Naive thymus-derived CD4-positive, alpha-beta T cell (primary cell): Measurements from ENCODE around the gene GNG12. TPM values are rescaled to one million over a fixed set of nuclear protein-coding genes. Genes with fewer than 3 reads are reported as not detected.

Experiments used
- ATAC-seq: fragments of 150-1000 bp; cut with Tn5 transposase; 2 replicates; pipeline ENCODE4 v1.10.0; 2021; ENCODE audit warnings: mild to moderate bottlenecking, moderate library complexity
- CTCF ChIA-PET: fragments of 350-600 bp; sonication (Branson Sonifier 250); formaldehyde crosslinking; loops from one replicate; lab custom pipeline; 2021; ENCODE audit warnings: antibody characterized with exemption; lab: Charles Lee
- POLR2A ChIA-PET: fragments of 350-600 bp; sonication (Branson Sonifier 250); formaldehyde crosslinking; loops from one replicate; lab custom pipeline; 2021; ENCODE audit warnings: antibody characterized with exemption, inconsistent platforms; lab: Charles Lee
- DNase-seq, 9 donors: peaks; one replicate each; pipeline versions ENCODE4 v3.0.0 to v3.0.0-alpha.2; 2020 to 2022; ENCODE audit warnings: mixed read lengths in 1 of 9
- H3K27ac ChIP-seq: one replicate; pipeline ENCODE4 v1.7.0; 2013; ENCODE audit warnings: mild to moderate bottlenecking, low read depth, low read length, moderate library complexity
- H3K27me3 ChIP-seq, 2 donors: one replicate each; pipeline ENCODE4 v1.7.0; 2013; ENCODE audit warnings: low read length in 2 of 2, mild to moderate bottlenecking in 2 of 2, moderate library complexity in 2 of 2; ENCODE audit not compliant: control insufficient read depth in 2 of 2, insufficient read depth in 2 of 2
- H3K36me3 ChIP-seq, 3 experiments: 1 replicate in 2 of 3; 2 replicates in 1 of 3; pipeline ENCODE4 v1.7.0; 2013; ENCODE audit warnings: low read length in 3 of 3, mild to moderate bottlenecking in 3 of 3, moderate library complexity in 1 of 3; ENCODE audit not compliant: insufficient read depth in 3 of 3, control insufficient read depth in 2 of 3
- H3K4me1 ChIP-seq, 2 donors: one replicate each; pipeline ENCODE4 v1.7.0; 2013; ENCODE audit warnings: low read length in 2 of 2, mild to moderate bottlenecking in 2 of 2, moderate library complexity in 1 of 2; ENCODE audit not compliant: control insufficient read depth in 2 of 2, insufficient read depth in 2 of 2
- H3K4me3 ChIP-seq: 2 replicates; pipeline ENCODE4 v1.7.0; 2013; ENCODE audit warnings: mild to moderate bottlenecking, low read length
- H3K9me3 ChIP-seq, 3 experiments: 1 replicate in 2 of 3; 2 replicates in 1 of 3; pipeline ENCODE4 v1.7.0; 2013; ENCODE audit warnings: low read length in 3 of 3; ENCODE audit not compliant: control insufficient read depth in 2 of 3
- H3K27ac Mint-ChIP-seq, 9 donors: one replicate each; pipeline ENCODE4 v1.8.0; 2020 to 2022; ENCODE audit warnings: mixed read lengths in 9 of 9, mild to moderate bottlenecking in 8 of 9, moderate library complexity in 5 of 9, inconsistent platforms in 2 of 9
- H3K27me3 Mint-ChIP-seq, 5 donors: one replicate each; pipeline ENCODE4 v1.8.0; 2021 to 2022; ENCODE audit warnings: mixed read lengths in 5 of 5, mild to moderate bottlenecking in 1 of 5
- H3K36me3 Mint-ChIP-seq, 5 donors: one replicate each; pipeline ENCODE4 v1.8.0; 2020 to 2022; ENCODE audit warnings: mixed read lengths in 5 of 5, mild to moderate bottlenecking in 3 of 5, inconsistent platforms in 1 of 5
- H3K4me1 Mint-ChIP-seq, 7 donors: one replicate each; pipeline ENCODE4 v1.8.0; 2020 to 2022; ENCODE audit warnings: mixed read lengths in 7 of 7, mild to moderate bottlenecking in 3 of 7, inconsistent platforms in 1 of 7
- H3K4me3 Mint-ChIP-seq, 10 donors: one replicate each; pipeline ENCODE4 v1.8.0; 2020 to 2022; ENCODE audit warnings: mild to moderate bottlenecking in 10 of 10, mixed read lengths in 10 of 10, moderate library complexity in 6 of 10, inconsistent platforms in 2 of 10
- H3K9me3 Mint-ChIP-seq, 11 donors: one replicate each; pipeline ENCODE4 v1.8.0; 2020 to 2022; ENCODE audit warnings: mixed read lengths in 11 of 11, mild to moderate bottlenecking in 4 of 11, inconsistent platforms in 1 of 11, moderate library complexity in 1 of 11
- intact Hi-C, 2 donors: fragments of 100-400 bp; cut with micrococcal nuclease; formaldehyde crosslinking; loops; one replicate each; pipeline ENCODE4 v1.15.1; 2023
- polyA plus RNA-seq, 2 donors: library from polyadenylated mRNA; unstranded; fragments of 300-500 nt; fragmentation: Illumina TruSeq; gene quantifications; one replicate each; pipeline ENCODE4 v1.2.3, GENCODE V29; 2021
- total RNA-seq, 6 experiments: library from RNA in 5 of 6; stranded (reverse) in 5 of 6; gene quantifications; 1 replicate in 5 of 6; 2 replicates in 1 of 6; pipeline ENCODE4 v1.2.3 and lab custom pipeline; 2021 to 2026

GNG12 gene
- total and polyA plus RNA-seq, 7 experiments from 2014 or later: not detected

GRCh38 chr1:67811781-67812180 is 21.5 kb downstream of the GNG12 start:
- no peak overlapping the region for H3K27ac Mint-ChIP-seq
- Histone ChIP-seq H3K36me3 (no peaks in the 10 kb centered on the region), H3K27me3 (no peaks in the 10 kb centered on the region), H3K4me1 (no peaks in the 10 kb centered on the region), H3K9me3 (no peaks in the 10 kb centered on the region), H3K27ac (no peak overlapping the region), H3K4me3 (no peak overlapping the region)
- H3K9me3 Mint-ChIP-seq: no peaks in the 10 kb centered on the region
- no peak for DNase-seq
- CTCF ChIA-PET: no interaction called here
- H3K36me3 Mint-ChIP-seq: no peaks in the 10 kb centered on the region
- intact Hi-C loops: no loop called here
- POLR2A ChIA-PET: interaction anchor here (0.6 kb wide), 1 partner anchor 598 kb away, joined by 3 read pairs; no protein-coding TSS in a partner anchor
- ATAC-seq: no peak
- H3K27me3 Mint-ChIP-seq: peaks cover 0 to 22% (median 6%) of the 10 kb centered on the region in 5 donors
- no peak overlapping the region for H3K4me3 Mint-ChIP-seq
- H3K4me1 Mint-ChIP-seq: peaks cover 0 to 1% (median 0%) of the 10 kb centered on the region in 7 donors

GRCh38 chr1:67809887-67810286 is 23.4 kb downstream of the GNG12 start:
- H3K27ac Mint-ChIP-seq: no peak overlapping the region

GRCh38 chr1:67807282-67807681 is 26.0 kb downstream of the GNG12 start:
- Histone ChIP-seq H3K27ac (no peak overlapping the region), H3K36me3 (no peaks in the 10 kb centered on the region), H3K27me3 (peaks cover 0 to 3% of the 10 kb centered on the region in 2 donors), H3K4me1 (no peaks in the 10 kb centered on the region), H3K4me3 (no peak overlapping the region), H3K9me3 (no peaks in the 10 kb centered on the region)
- Mint-ChIP-seq H3K27me3 (peaks cover 24 to 49% (median 33%) of the 10 kb centered on the region in 5 donors), H3K4me3 (no peak overlapping the region), H3K27ac (no peak overlapping the region), H3K4me1 (peaks cover 0 to 1% (median 0%) of the 10 kb centered on the region in 7 donors), H3K9me3 (peaks cover 0 to 2% (median 0%) of the 10 kb centered on the region in 11 donors), H3K36me3 (no peaks in the 10 kb centered on the region)
- POLR2A ChIA-PET: no interaction called here
- DNase-seq (no peak), ATAC-seq (no peak)
- CTCF ChIA-PET: no interaction called here
- intact Hi-C loops: no loop called here

More at GRCh38 chr1:67809887-67810286, 23.4 kb downstream of the GNG12 start:
- Mint-ChIP-seq H3K9me3 (peaks cover 0 to 2% (median 0%) of the 10 kb centered on the region in 11 donors), H3K27me3 (peaks cover 11 to 33% (median 23%) of the 10 kb centered on the region in 5 donors), H3K4me3 (no peak overlapping the region), H3K4me1 (peaks cover 0 to 1% (median 0%) of the 10 kb centered on the region in 7 donors), H3K36me3 (no peaks in the 10 kb centered on the region)
- no peak overlapping the region for H3K4me3 ChIP-seq
- H3K9me3 ChIP-seq: no peaks in the 10 kb centered on the region
- H3K36me3 ChIP-seq: no peaks in the 10 kb centered on the region
- intact Hi-C loops: no loop called here
- ATAC-seq: no peak
- H3K27me3 ChIP-seq: no peaks in the 10 kb centered on the region
- POLR2A ChIA-PET: no interaction called here
- H3K4me1 ChIP-seq: no peaks in the 10 kb centered on the region
- CTCF ChIA-PET: no interaction called here
- no peak overlapping the region for H3K27ac ChIP-seq
- DNase-seq: no peak

- no peak for ATAC-seq
- H3K27me3 ChIP-seq: peaks cover 0 to 3% of the 10 kb centered on the region in 2 donors
- H3K27ac ChIP-seq: no peak overlapping the region
- no peak for DNase-seq
- ChIA-PET CTCF (no interaction called here), POLR2A (no interaction called here)
- Mint-ChIP-seq H3K27me3 (peaks cover 36 to 65% (median 49%) of the 10 kb centered on the region in 5 donors), H3K36me3 (peaks cover 0 to 4% (median 0%) of the 10 kb centered on the region in 5 donors), H3K27ac (no peak overlapping the region), H3K4me1 (no peaks in the 10 kb centered on the region), H3K4me3 (no peak overlapping the region), H3K9me3 (peaks cover 0 to 2% (median 0%) of the 10 kb centered on the region in 11 donors)
- H3K9me3 ChIP-seq: no peaks in the 10 kb centered on the region
- H3K36me3 ChIP-seq: no peaks in the 10 kb centered on the region
- intact Hi-C loops: no loop called here
- H3K4me1 ChIP-seq: no peaks in the 10 kb centered on the region
- no peak overlapping the region for H3K4me3 ChIP-seq
Measured at GRCh38 chr1:67804710-67805109, 28.6 kb downstream of the GNG12 start.

GRCh38 chr1:67803380-67804279 is 29.6 kb downstream of the GNG12 start:
- POLR2A ChIA-PET: no interaction called here
- peaks cover 36 to 63% (median 42%) of the 10 kb centered on the region in 5 donors for H3K27me3 Mint-ChIP-seq
- DNase-seq: no peak
- H3K4me3 ChIP-seq: no peak overlapping the region
- no peaks in the 10 kb centered on the region for H3K9me3 ChIP-seq
- no peak overlapping the region for H3K4me3 Mint-ChIP-seq
- CTCF ChIA-PET: no interaction called here
- H3K36me3 ChIP-seq: no peaks in the 10 kb centered on the region
- H3K27ac Mint-ChIP-seq: peak overlapping the region in 1 of 9 donors; percentile 0
- intact Hi-C loops: no loop called here
- H3K27ac ChIP-seq: no peak overlapping the region
- H3K9me3 Mint-ChIP-seq: peaks cover 0 to 2% (median 0%) of the 10 kb centered on the region in 11 donors
- peaks cover 0 to 3% of the 10 kb centered on the region in 2 donors for H3K27me3 ChIP-seq
- no peak for ATAC-seq
- H3K4me1 Mint-ChIP-seq: no peaks in the 10 kb centered on the region
- H3K4me1 ChIP-seq: no peaks in the 10 kb centered on the region
- H3K36me3 Mint-ChIP-seq: peaks cover 0 to 4% (median 0%) of the 10 kb centered on the region in 5 donors

- H3K9me3 Mint-ChIP-seq: peaks cover 0 to 2% (median 0%) of the 10 kb centered on the region in 11 donors
- Histone ChIP-seq H3K4me3 (no peak overlapping the region), H3K9me3 (no peaks in the 10 kb centered on the region), H3K4me1 (no peaks in the 10 kb centered on the region), H3K27ac (no peak overlapping the region), H3K36me3 (no peaks in the 10 kb centered on the region), H3K27me3 (peaks cover 0 to 3% of the 10 kb centered on the region in 2 donors)
- ChIA-PET CTCF (no interaction called here), POLR2A (no interaction called here)
- no peak for ATAC-seq
- no peak overlapping the region for H3K27ac Mint-ChIP-seq
- H3K4me1 Mint-ChIP-seq: no peaks in the 10 kb centered on the region
- peaks cover 0 to 4% (median 0%) of the 10 kb centered on the region in 5 donors for H3K36me3 Mint-ChIP-seq
- peaks cover 35 to 69% (median 48%) of the 10 kb centered on the region in 5 donors for H3K27me3 Mint-ChIP-seq
- H3K4me3 Mint-ChIP-seq: no peak overlapping the region
- DNase-seq: no peak
- intact Hi-C loops: no loop called here
Measured at GRCh38 chr1:67802565-67802964, 30.7 kb downstream of the GNG12 start.
